Neural cell (in vitro differentiated cells): ENCODE results near the gene GPR35. TPM values are rescaled to one million over a fixed set of nuclear protein-coding genes. Genes with fewer than 3 reads are reported as not detected.

Experiments used
- H2AFZ ChIP-seq: fragments of 200-600, 300-800 bp; sonication (generic), shearing (Covaris generic); 2 replicates; pipeline ENCODE4 v1.6.0; 2014; ENCODE audit warnings: low read depth, mild to moderate bottlenecking, antibody characterized with exemption, low read length, moderate library complexity
- H3F3A ChIP-seq: fragments of 200-600 bp; shearing (Covaris generic); 2 replicates; pipeline ENCODE4 v1.6.1; 2016; ENCODE audit warnings: mild to moderate bottlenecking, moderate library complexity, mixed read lengths, antibody characterized with exemption, low read length; ENCODE audit not compliant: insufficient read depth, poor library complexity, severe bottlenecking
- H3K27ac ChIP-seq: fragments of 200-600, 300-800 bp; sonication (generic), shearing (Covaris generic); 2 replicates; pipeline ENCODE4 v1.5.1; 2014; ENCODE audit warnings: mild to moderate bottlenecking, low read length, moderate library complexity
- H3K27me3 ChIP-seq: fragments of 300-800, 200-600 bp; sonication (generic), shearing (Covaris generic); 2 replicates; pipeline ENCODE4 v1.6.0; 2014; ENCODE audit warnings: mild to moderate bottlenecking, low read depth, low read length, moderate library complexity; ENCODE audit not compliant: insufficient read depth
- H3K36me3 ChIP-seq: fragments of 300-800, 200-600 bp; sonication (generic), shearing (Covaris generic); 2 replicates; pipeline ENCODE4 v1.5.1; 2014; ENCODE audit warnings: mild to moderate bottlenecking, antibody characterized with exemption, low read length, moderate library complexity; ENCODE audit not compliant: insufficient read depth
- H3K4me2 ChIP-seq: fragments of 300-800, 200-600 bp; sonication (generic), shearing (Covaris generic); 2 replicates; pipeline ENCODE4 v1.6.0; 2014; ENCODE audit warnings: mild to moderate bottlenecking, low read length
- H3K4me3 ChIP-seq: fragments of 300-800, 200-600 bp; sonication (generic), shearing (Covaris generic); 2 replicates; pipeline ENCODE4 v1.5.1; 2014; ENCODE audit warnings: mild to moderate bottlenecking, low read length, moderate library complexity
- H3K79me2 ChIP-seq: fragments of 200-600 bp; shearing (Covaris generic); replicated peaks from 2 replicates; pipeline ENCODE4 v1.6.0; 2014; ENCODE audit warnings: mild to moderate bottlenecking, low read length, moderate library complexity; ENCODE audit not compliant: insufficient read depth
- H3K9ac ChIP-seq: fragments of 300-800, 200-600 bp; sonication (generic), shearing (Covaris generic); 2 replicates; pipeline ENCODE4 v1.6.1; 2016; ENCODE audit warnings: mild to moderate bottlenecking, low read length, mixed read lengths
- H3K9me2 ChIP-seq: fragments of 200-600 bp; shearing (Covaris generic); 2 replicates; pipeline ENCODE4 v1.6.1; 2016; ENCODE audit warnings: mild to moderate bottlenecking, low read length, mixed read lengths; ENCODE audit not compliant: insufficient read depth
- H3K9me3 ChIP-seq: fragments of 200-600, 300-800 bp; sonication (generic), shearing (Covaris generic); 2 replicates; pipeline ENCODE4 v1.6.1; 2016; ENCODE audit warnings: mild to moderate bottlenecking, mixed run types, low read length, moderate library complexity, mixed read lengths
- H4K20me1 ChIP-seq: fragments of 200-600 bp; shearing (Covaris generic); 2 replicates; pipeline ENCODE4 v1.6.1; 2016; ENCODE audit warnings: mild to moderate bottlenecking, mixed run types; ENCODE audit not compliant: insufficient read depth
- CTCF ChIP-seq: fragments of 450-650 bp; IDR thresholded peaks from 2 replicates; pipeline ENCODE4 v1.5.1; 2014; ENCODE audit warnings: antibody characterized with exemption, mild to moderate bottlenecking, moderate library complexity; ENCODE audit not compliant: poor library complexity, severe bottlenecking
- EZH2 ChIP-seq: fragments of 200-600, 300-800 bp; shearing (Covaris generic), sonication (generic); IDR thresholded peaks from 2 replicates; pipeline ENCODE4 v1.6.1; 2014; ENCODE audit warnings: antibody characterized with exemption, low read length, borderline replicate concordance, mild to moderate bottlenecking; ENCODE audit not compliant: insufficient read depth, poor library complexity, severe bottlenecking
- MXI1 ChIP-seq: fragments of 450-650 bp; conservative IDR thresholded peaks from 2 replicates; pipeline ENCODE4 v1.6.1; 2014; ENCODE audit warnings: antibody characterized with exemption, mild to moderate bottlenecking; ENCODE audit not compliant: poor library complexity, severe bottlenecking
- POLR2AphosphoS5 ChIP-seq: IDR thresholded peaks from 2 replicates; pipeline ENCODE4 v1.6.1; 2012
- RAD21 ChIP-seq: fragments of 450-650 bp; conservative IDR thresholded peaks from 2 replicates; pipeline ENCODE4 v1.6.1; 2014; ENCODE audit warnings: antibody characterized with exemption, mild to moderate bottlenecking, moderate library complexity
- REST ChIP-seq: IDR thresholded peaks from 2 replicates; pipeline ENCODE4 v1.6.1; 2012; ENCODE audit warnings: borderline replicate concordance
- SMC3 ChIP-seq: fragments of 450-650 bp; conservative IDR thresholded peaks from 2 replicates; pipeline ENCODE4 v1.6.1; 2014; ENCODE audit warnings: antibody characterized with exemption, mild to moderate bottlenecking, moderate library complexity; ENCODE audit not compliant: poor library complexity
- TAF1 ChIP-seq: IDR thresholded peaks from 2 replicates; pipeline ENCODE4 v1.6.1; 2012; ENCODE audit warnings: low read depth
- polyA plus RNA-seq: library from polyadenylated mRNA; depleted of rRNA; stranded (reverse); fragments of >200 nt; gene quantifications from 2 replicates; pipeline ENCODE4 v1.2.3, GENCODE V29; 2014

Gene GPR35
- polyA plus RNA-seq, 1 donor from 2014 or later, result 2.8 TPM

- Histone ChIP-seq H3F3A (no peaks in the 10 kb centered on the region), H4K20me1 (no peaks in the 10 kb centered on the region), H2AFZ (no peak overlapping the region), H3K9me3 (no peaks in the 10 kb centered on the region), H3K36me3 (no peaks in the 10 kb centered on the region), H3K9ac (no peak overlapping the region), H3K79me2 (no peaks in the 10 kb centered on the region), H3K27ac (no peak overlapping the region), H3K4me3 (no peak overlapping the region), H3K4me2 (no peak overlapping the region), H3K27me3 (no peaks in the 10 kb centered on the region), H3K9me2 (no peaks in the 10 kb centered on the region)
- no peak for TF ChIP-seq REST
- no peak for TF ChIP-seq MXI1
- no peak for TF ChIP-seq SMC3
- TF ChIP-seq TAF1, result no peak
- no peak for TF ChIP-seq RAD21
- TF ChIP-seq CTCF, result no peak
Measured at GRCh38 chr2:240630771-240631547, 5.7 kb downstream of the GPR35 start.

- no peaks in the 10 kb centered on the region for H3F3A ChIP-seq
- H2AFZ ChIP-seq, result no peak overlapping the region
- no peaks in the 10 kb centered on the region for H3K27me3 ChIP-seq
- no peak overlapping the region for H3K4me2 ChIP-seq
- no peaks in the 10 kb centered on the region for H3K79me2 ChIP-seq
- H4K20me1 ChIP-seq, result no peaks in the 10 kb centered on the region
- H3K9ac ChIP-seq, result no peak overlapping the region
- no peak overlapping the region for H3K27ac ChIP-seq
- H3K4me3 ChIP-seq, result no peak overlapping the region
- H3K36me3 ChIP-seq, result no peaks in the 10 kb centered on the region
- TF ChIP-seq RAD21 (no peak), POLR2AphosphoS5 (no peak), MXI1 (no peak), REST (no peak), EZH2 (no peak), CTCF (no peak)
- H3K9me3 ChIP-seq, result no peaks in the 10 kb centered on the region
- no peaks in the 10 kb centered on the region for H3K9me2 ChIP-seq
Measured at GRCh38 chr2:240631548-240632305, 6.4 kb downstream of the GPR35 start.
